HG03108 (cell line): Measurements from ENCODE around the gene POLR2A.
"Not testable (repeated sequence)": the region's sequence is repeated elsewhere in the genome, so short reads cannot be mapped to it uniquely, and the experiment has no call there.

ENCODE experiments used
- ATAC-seq: cut with Tn5 transposase; IDR thresholded peaks from one replicate; pipeline ENCODE4 v1.9.1; 2021; ENCODE audit warnings: moderate library complexity; ENCODE audit not compliant: unreplicated experiment

Gene POLR2A

GRCh38 chr17:7460850-7461660, 23.1 kb upstream of the POLR2A start:
- ATAC-seq, result no peak

- no peak for ATAC-seq
Measured at GRCh38 chr17:7462474-7463371, 21.4 kb upstream of the POLR2A start.

GRCh38 chr17:7463372-7463846, 20.8 kb upstream of the POLR2A start:
- ATAC-seq, result no peak

GRCh38 chr17:7464081-7464480, 20.1 kb upstream of the POLR2A start:
- ATAC-seq, result no peak

- ATAC-seq, result no peak
Measured at GRCh38 chr17:7465597-7466275, 18.4 kb upstream of the POLR2A start.

GRCh38 chr17:7466318-7466638, 17.9 kb upstream of the POLR2A start:
- no peak for ATAC-seq

- ATAC-seq, result no peak
Measured at GRCh38 chr17:7466639-7467341, 17.4 kb upstream of the POLR2A start.

GRCh38 chr17:7467498-7467897, 16.7 kb upstream of the POLR2A start:
- ATAC-seq, result no peak

GRCh38 chr17:7468290-7468689, 15.9 kb upstream of the POLR2A start:
- ATAC-seq, result no peak

GRCh38 chr17:7468804-7469389, 15.3 kb upstream of the POLR2A start:
- no peak for ATAC-seq

GRCh38 chr17:7469843-7470242, 14.3 kb upstream of the POLR2A start:
- ATAC-seq, result not testable (repeated sequence)

- not testable (repeated sequence) for ATAC-seq
Measured at GRCh38 chr17:7470457-7470973, 13.7 kb upstream of the POLR2A start.

- ATAC-seq, result no peak
Measured at GRCh38 chr17:7471729-7472128, 12.4 kb upstream of the POLR2A start.

- ATAC-seq, result not testable (repeated sequence)
Measured at GRCh38 chr17:7474767-7475166, 9.4 kb upstream of the POLR2A start.

GRCh38 chr17:7475764-7476422, 8.3 kb upstream of the POLR2A start:
- no peak for ATAC-seq

- no peak for ATAC-seq
Measured at GRCh38 chr17:7476494-7476893, 7.7 kb upstream of the POLR2A start.

- no peak for ATAC-seq
Measured at GRCh38 chr17:7476951-7477350, 7.2 kb upstream of the POLR2A start.

GRCh38 chr17:7477392-7478275, 6.5 kb upstream of the POLR2A start:
- ATAC-seq, result no peak
